Astrocyte of the cerebellum (primary cell): Measurements from ENCODE around the gene PBX3.

ENCODE experiments used
- DNase-seq: peaks from one replicate; pipeline ENCODE4 v3.0.0-alpha.2; 2011; ENCODE audit warnings: low read depth
- H3K4me3 ChIP-seq: 2 replicates; pipeline ENCODE4 v1.5.1; 2011; ENCODE audit warnings: mild to moderate bottlenecking, low read depth, low read length, moderate library complexity
- CTCF ChIP-seq: IDR thresholded peaks from 2 replicates; pipeline ENCODE4 v1.5.1; 2012; ENCODE audit warnings: low read length, low read depth, moderate library complexity, mild to moderate bottlenecking; ENCODE audit errors: missing control alignments
- in situ Hi-C: cut with HindIII; loops from 2 replicates; pipeline ENCODE4 v1.10.0; 2017; ENCODE audit warnings: low sequenced_read_pairs

The PBX3 gene

GRCh38 chr9:125984461-125984860 is 237.3 kb downstream of the PBX3 start:
- H3K4me3 ChIP-seq: no peak overlapping the region
- in situ Hi-C loops: no loop called here
- no peak for TF ChIP-seq CTCF
- DNase-seq: no peak

- H3K4me3 ChIP-seq: no peak overlapping the region
- in situ Hi-C loops: no loop called here
- no peak for TF ChIP-seq CTCF
- no peak for DNase-seq
These were observed 238.2 kb downstream of the PBX3 start for GRCh38 chr9:125985142-125985997.

GRCh38 chr9:125985998-125986655 is 239.0 kb downstream of the PBX3 start:
- H3K4me3 ChIP-seq: no peak overlapping the region
- no peak for DNase-seq
- in situ Hi-C loops: no loop called here
- TF ChIP-seq CTCF: no peak

GRCh38 chr9:125986966-125987365 is 239.8 kb downstream of the PBX3 start:
- in situ Hi-C loops: no loop called here
- TF ChIP-seq CTCF: no peak
- no peak overlapping the region for H3K4me3 ChIP-seq
- no peak for DNase-seq

- DNase-seq: no peak
- H3K4me3 ChIP-seq: no peak overlapping the region
- in situ Hi-C loops: no loop called here
- TF ChIP-seq CTCF: no peak
These were observed 240.2 kb downstream of the PBX3 start for GRCh38 chr9:125987420-125987819.

GRCh38 chr9:125988479-125989050 is 241.4 kb downstream of the PBX3 start:
- DNase-seq: no peak
- in situ Hi-C loops: no loop called here
- TF ChIP-seq CTCF: no peak
- no peak overlapping the region for H3K4me3 ChIP-seq
